SH-SY5Y (cell line): Measurements from ENCODE around the gene AGTRAP.

Experiments
- GATA2 ChIP-seq: IDR thresholded peaks from 2 replicates; pipeline ENCODE4 v1.6.1; 2011; ENCODE audit warnings: mild to moderate bottlenecking, low read depth, low read length
- GATA3 ChIP-seq: IDR thresholded peaks from 2 replicates; pipeline ENCODE4 v1.6.1; 2011; ENCODE audit warnings: low read depth, mild to moderate bottlenecking, low read length, moderate library complexity

- TF ChIP-seq GATA3 (no peak), GATA2 (no peak)
Observed at GRCh38 chr1:11721311-11721710, 14.6 kb upstream of the AGTRAP start.
